Measurements from ENCODE around the gene KIF3C. TPM values are rescaled to one million over a fixed set of nuclear protein-coding genes. Genes with fewer than 3 reads are reported as not detected.
"Not testable (repeated sequence)": the region's sequence is repeated elsewhere in the genome, so short reads cannot be mapped to it uniquely, and the experiment has no call there.

KIF3C gene
- polyA plus RNA-seq (2011; rRNA removed) (17.1 and 20.1 TPM in 2 replicates), polyA plus RNA-seq (2017; fragmentation: RNase III; extraction: RNeasy Plus Mini Kit Qiagen cat#74134 plus additional on column Dnase treatment) (57.4 to 80.8 TPM (median 77.4 TPM) in 3 replicates), polyA minus RNA-seq (2011; rRNA and poly(A)+ RNA removed) (34.3 and 36.5 TPM in 2 replicates)
- 18.2 and 20.9 TPM in 2 replicates for polyA plus RNA-seq (2012; cell fraction: cytosol; rRNA removed)
- 20.5 and 20.6 TPM in 2 replicates for polyA plus RNA-seq (2012; cell fraction: nucleus; rRNA removed)

DNA sequence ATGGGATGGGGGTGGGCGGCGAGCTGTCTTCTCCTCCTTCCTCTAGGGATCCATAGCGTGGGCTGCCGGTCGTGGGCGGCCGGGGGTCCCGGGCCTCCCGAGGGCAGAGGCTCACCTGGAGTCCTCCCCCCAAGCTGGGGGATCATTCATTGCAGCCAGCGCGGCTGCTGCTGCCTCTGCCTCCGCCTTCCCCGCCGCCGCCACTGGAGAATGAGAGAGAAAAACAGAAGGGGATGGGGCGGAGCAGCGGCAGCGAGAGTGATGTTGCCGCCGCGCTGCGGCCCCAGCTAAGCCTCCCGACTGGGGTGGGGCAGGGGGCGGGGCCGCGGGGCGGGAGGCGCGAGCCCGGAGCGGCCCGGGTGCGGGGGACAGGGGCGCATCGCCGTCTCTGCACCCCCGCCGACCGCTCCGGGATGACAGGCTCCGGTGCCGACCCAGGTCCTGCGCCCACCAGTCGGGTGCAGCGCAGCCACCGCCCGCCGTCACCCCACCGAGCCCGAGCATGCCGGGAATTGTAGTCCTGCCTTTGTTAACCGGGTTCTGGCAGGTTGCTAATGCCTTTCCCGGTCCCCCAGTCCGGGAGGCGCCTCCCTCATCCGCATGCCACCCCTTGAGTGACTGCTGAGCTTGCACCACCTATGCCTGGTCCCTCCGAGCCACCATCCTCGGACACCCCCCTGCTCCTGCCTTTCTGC, at the start of gene KIF3C:
KIF3C (minus strand) TSS at position 225 of the 695 bp plus-strand sequence. CDS start 580 bp downstream, outside the sequence.
- TF ChIP-seq JUN (IDR thresholded peaks at IDR 0.05) (peak in 1 of 2 experiments; percentile 60; a peak in 2 of 5 replicates), RNF2 (IDR thresholded peaks at IDR 0.05; ENCODE audit: borderline replicate concordance, low read depth) (0 out of 2 replicates have a peak, but pooled peaks have one; percentile 50), CHD4 (IDR thresholded peaks at IDR 0.05; ENCODE audit: borderline replicate concordance) (no peak), SMC3 (IDR thresholded peaks at IDR 0.05) (0 out of 3 replicates have a peak, but pooled peaks have one; percentile 28), EHMT2 (IDR thresholded peaks at IDR 0.05; ENCODE audit: low read depth) (no peak), NPAS2 (CRISPR knock-in tag; IDR thresholded peaks at IDR 0.05; ENCODE audit: borderline replicate concordance) (no peak), ZC3H11A (IDR thresholded peaks at IDR 0.05) (no peak), CBX8 (IDR thresholded peaks at IDR 0.05) (no peak), EP300 (IDR thresholded peaks at IDR 0.05) (no peak)
- peak within 1 kb of the TSS; percentile 81 to 90 for H3K27ac ChIP-seq
- no peaks in the 10 kb centered on the region for H3K9me3 ChIP-seq
- H3K4me1 ChIP-seq: peaks cover 50% of the 10 kb centered on the region
- peak within 1 kb of the TSS; percentile 71 for H3K4me2 ChIP-seq
- 3% methylated on average over 34 of the region's 58 CpGs for WGBS (ENCODE audit: missing lambda C conversion rate)
- ATAC-seq (peak; percentile 79), FAIRE-seq (no peak), DNase-seq (ENCODE audit: low read depth in 1 of 2, low spot score in 1 of 2) (peak; percentile 75 to 82)
- H3K4me3 ChIP-seq: peak within 1 kb of the TSS; percentile 79
- ChIA-PET POLR2A (interaction anchor here (0.9 to 1.2 kb wide), 2 partner anchors 51 to 88 kb away, joined by 3 to 4 read pairs; partner anchors contain the start of gene RAB10), CTCF (interaction anchor here (1.0 to 18.4 kb wide), 9 partner anchors 9 to 164 kb away, joined by 3 to 240 read pairs (median 5); no protein-coding TSS in a partner anchor)

DNA sequence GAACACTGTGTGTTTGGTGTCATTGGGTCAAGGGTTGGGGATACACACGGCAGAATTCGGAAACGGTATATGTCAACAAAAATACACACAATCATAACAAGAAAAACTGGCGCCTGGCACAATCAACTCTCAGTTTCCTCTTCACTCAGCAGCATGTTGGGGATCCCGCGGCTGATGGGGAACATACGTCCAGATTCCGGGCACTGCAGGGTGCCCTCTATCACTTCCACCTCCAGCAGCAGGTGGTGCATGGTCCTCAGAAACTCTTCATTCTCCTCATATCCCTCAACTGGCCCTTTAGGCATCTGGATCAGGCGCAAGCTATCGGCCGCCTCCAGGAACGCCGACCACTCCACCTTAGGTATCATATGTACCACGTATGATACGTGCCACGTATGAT, 45.8 kb upstream of the KIF3C start:
- CTCF ChIA-PET: interaction anchor here (1.0 to 2.2 kb wide), 5 partner anchors 11 to 77 kb away, joined by 4 to 13 read pairs (median 5); no protein-coding TSS in a partner anchor

DNA sequence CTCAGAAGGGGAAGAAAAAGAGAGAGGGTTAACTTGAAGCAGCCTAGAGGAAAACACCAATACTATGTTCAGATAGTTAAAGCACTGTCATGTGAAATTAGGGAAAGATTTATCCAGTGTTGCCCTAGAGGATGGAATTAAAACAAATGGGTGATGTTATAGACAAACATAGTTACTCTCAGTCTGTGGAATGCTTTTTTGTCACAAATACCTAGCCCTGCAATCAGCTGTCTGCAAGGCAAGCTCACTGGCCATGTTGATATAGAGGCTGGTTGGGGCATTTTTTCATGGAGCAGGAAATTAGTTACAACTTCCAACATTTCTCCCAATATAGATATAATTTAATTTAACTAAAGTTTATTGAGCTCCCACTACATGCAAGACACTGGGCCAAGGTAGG, 43.2 kb upstream of the KIF3C start:
- Histone ChIP-seq H3K9me3 (peaks cover 7% of the 10 kb centered on the region; the same call in 1 of the 3 replicates), H3K4me3 (no peak overlapping the region), H3K4me2 (no peak overlapping the region), H3K27ac (peak overlapping the region in 1 of 2 experiments; percentile 9; a peak in 2 of 6 replicates), H3K4me1 (peaks cover 4% of the 10 kb centered on the region; the same call in 2 of the 3 replicates)
- TF ChIP-seq MAZ (IDR thresholded peaks at IDR 0.05; ENCODE audit: borderline replicate concordance, low read depth, low read length): no peak
- TF ChIP-seq EHMT2 (IDR thresholded peaks at IDR 0.05; ENCODE audit: low read depth): no peak
- TF ChIP-seq, protein P1, sequence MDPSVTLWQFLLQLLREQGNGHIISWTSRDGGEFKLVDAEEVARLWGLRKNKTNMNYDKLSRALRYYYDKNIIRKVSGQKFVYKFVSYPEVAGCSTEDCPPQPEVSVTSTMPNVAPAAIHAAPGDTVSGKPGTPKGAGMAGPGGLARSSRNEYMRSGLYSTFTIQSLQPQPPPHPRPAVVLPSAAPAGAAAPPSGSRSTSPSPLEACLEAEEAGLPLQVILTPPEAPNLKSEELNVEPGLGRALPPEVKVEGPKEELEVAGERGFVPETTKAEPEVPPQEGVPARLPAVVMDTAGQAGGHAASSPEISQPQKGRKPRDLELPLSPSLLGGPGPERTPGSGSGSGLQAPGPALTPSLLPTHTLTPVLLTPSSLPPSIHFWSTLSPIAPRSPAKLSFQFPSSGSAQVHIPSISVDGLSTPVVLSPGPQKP (IDR thresholded peaks at IDR 0.05; ENCODE audit: low read depth, low read length): no peak
- TF ChIP-seq, protein P2, sequence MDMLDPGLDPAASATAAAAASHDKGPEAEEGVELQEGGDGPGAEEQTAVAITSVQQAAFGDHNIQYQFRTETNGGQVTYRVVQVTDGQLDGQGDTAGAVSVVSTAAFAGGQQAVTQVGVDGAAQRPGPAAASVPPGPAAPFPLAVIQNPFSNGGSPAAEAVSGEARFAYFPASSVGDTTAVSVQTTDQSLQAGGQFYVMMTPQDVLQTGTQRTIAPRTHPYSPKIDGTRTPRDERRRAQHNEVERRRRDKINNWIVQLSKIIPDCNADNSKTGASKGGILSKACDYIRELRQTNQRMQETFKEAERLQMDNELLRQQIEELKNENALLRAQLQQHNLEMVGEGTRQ (IDR thresholded peaks at IDR 0.05): no peak
- no peak for TF ChIP-seq CEBPB (IDR thresholded peaks at IDR 0.05)
- TF ChIP-seq MAFK (IDR thresholded peaks at IDR 0.05; ENCODE audit: partially characterized antibody): no peak
- TF ChIP-seq FOSB (CRISPR knock-in tag; IDR thresholded peaks at IDR 0.05): no peak
- no peak for TF ChIP-seq FOSL2 (IDR thresholded peaks at IDR 0.05)
- TF ChIP-seq FOSL2 (CRISPR knock-in tag; IDR thresholded peaks at IDR 0.05): no peak
- TF ChIP-seq, protein P3, sequence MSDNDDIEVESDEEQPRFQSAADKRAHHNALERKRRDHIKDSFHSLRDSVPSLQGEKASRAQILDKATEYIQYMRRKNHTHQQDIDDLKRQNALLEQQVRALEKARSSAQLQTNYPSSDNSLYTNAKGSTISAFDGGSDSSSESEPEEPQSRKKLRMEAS (IDR thresholded peaks at IDR 0.05): no peak
- no peak for TF ChIP-seq ZNF302 (CRISPR knock-in tag; IDR thresholded peaks at IDR 0.05)
- no peak for TF ChIP-seq NPAS2 (CRISPR knock-in tag; IDR thresholded peaks at IDR 0.05; ENCODE audit: borderline replicate concordance)
- TF ChIP-seq SMC3 (IDR thresholded peaks at IDR 0.05): no peak
- no peak for TF ChIP-seq KDM5A (IDR thresholded peaks at IDR 0.05)
- no peak for TF ChIP-seq HDAC2 (IDR thresholded peaks at IDR 0.05)
- TF ChIP-seq CHD2 (IDR thresholded peaks at IDR 0.05; ENCODE audit: low read length, partially characterized antibody): no peak
- no peak for TF ChIP-seq POLR2AphosphoS2 (conservative IDR thresholded peaks at IDR 0.05; ENCODE audit: low read length)
- no peak for TF ChIP-seq RARB (CRISPR knock-in tag; IDR thresholded peaks at IDR 0.05)
- FAIRE-seq (no peak), ATAC-seq (peak in 1 of 2 experiments; percentile 11; a peak in 1 of 6 replicates), DNase-seq (ENCODE audit: low read depth in 1 of 2, low spot score in 1 of 2) (no peak)
- ChIA-PET POLR2A (no interaction called here), CTCF (interaction anchor here (0.9 to 3.0 kb wide), 7 partner anchors 10 to 75 kb away, joined by 3 to 12 read pairs (median 4); no protein-coding TSS in a partner anchor)

More for the DNA sequence above, 45.8 kb upstream of the KIF3C start:
- POLR2A ChIA-PET; ATAC-seq; H3K4me3 ChIP-seq; FAIRE-seq; DNase-seq (ENCODE audit: low read depth in 1 of 2, low spot score in 1 of 2); H3K27ac ChIP-seq; H3K9me3 ChIP-seq; H3K4me2 ChIP-seq: not testable (repeated sequence)
- WGBS (ENCODE audit: missing lambda C conversion rate): 95% methylated on average over 16 of the region's 16 CpGs
- H3K4me1 ChIP-seq: peaks cover 12% of the 10 kb centered on the region; the same call in 2 of the 3 replicates

Data from A549 (cell line).